ENCODE results near the gene MAPKAP1.

The MAPKAP1 gene

GRCh38 chr9:125674981-125675973, 31.7 kb downstream of the MAPKAP1 start:
- DNase-seq (ENCODE audit: low spot score): no peak
- TF ChIP-seq, protein P1, sequence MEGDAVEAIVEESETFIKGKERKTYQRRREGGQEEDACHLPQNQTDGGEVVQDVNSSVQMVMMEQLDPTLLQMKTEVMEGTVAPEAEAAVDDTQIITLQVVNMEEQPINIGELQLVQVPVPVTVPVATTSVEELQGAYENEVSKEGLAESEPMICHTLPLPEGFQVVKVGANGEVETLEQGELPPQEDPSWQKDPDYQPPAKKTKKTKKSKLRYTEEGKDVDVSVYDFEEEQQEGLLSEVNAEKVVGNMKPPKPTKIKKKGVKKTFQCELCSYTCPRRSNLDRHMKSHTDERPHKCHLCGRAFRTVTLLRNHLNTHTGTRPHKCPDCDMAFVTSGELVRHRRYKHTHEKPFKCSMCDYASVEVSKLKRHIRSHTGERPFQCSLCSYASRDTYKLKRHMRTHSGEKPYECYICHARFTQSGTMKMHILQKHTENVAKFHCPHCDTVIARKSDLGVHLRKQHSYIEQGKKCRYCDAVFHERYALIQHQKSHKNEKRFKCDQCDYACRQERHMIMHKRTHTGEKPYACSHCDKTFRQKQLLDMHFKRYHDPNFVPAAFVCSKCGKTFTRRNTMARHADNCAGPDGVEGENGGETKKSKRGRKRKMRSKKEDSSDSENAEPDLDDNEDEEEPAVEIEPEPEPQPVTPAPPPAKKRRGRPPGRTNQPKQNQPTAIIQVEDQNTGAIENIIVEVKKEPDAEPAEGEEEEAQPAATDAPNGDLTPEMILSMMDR (IDR thresholded peaks at IDR 0.05; ENCODE audit: extremely low read depth, missing control alignments): no peak

- TF ChIP-seq, protein P1 (IDR thresholded peaks at IDR 0.05; ENCODE audit: extremely low read depth, missing control alignments): no peak
Measured at GRCh38 chr9:125672876-125673275, 34.1 kb downstream of the MAPKAP1 start.

DNA sequence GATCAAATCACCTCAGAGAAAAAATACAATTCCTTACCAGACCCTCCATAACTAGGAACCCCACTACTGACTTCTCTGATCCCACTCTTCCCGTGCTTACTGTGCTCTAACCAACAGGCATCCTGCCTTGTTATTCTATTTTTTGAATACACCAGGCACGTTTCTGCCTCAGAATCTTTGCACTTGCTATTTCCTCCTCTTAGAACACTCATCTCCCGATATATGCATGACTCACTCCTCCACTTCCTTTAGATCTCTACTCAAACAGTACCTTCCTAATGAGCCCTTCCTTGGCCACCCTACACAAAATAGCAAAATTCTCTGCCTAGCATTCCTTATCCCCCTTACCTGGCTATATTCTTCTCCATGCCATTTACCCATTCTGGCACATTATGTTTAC, 43.9 kb downstream of the MAPKAP1 start:
- TF ChIP-seq, protein P1 (IDR thresholded peaks at IDR 0.05; ENCODE audit: extremely low read depth, missing control alignments): no peak
- DNase-seq (ENCODE audit: low spot score): peak; percentile 14

More at GRCh38 chr9:125672876-125673275, 34.1 kb downstream of the MAPKAP1 start:
- no peak for DNase-seq (ENCODE audit: low spot score)

GRCh38 chr9:125660557-125660956, 46.5 kb downstream of the MAPKAP1 start:
- TF ChIP-seq, protein P1 (IDR thresholded peaks at IDR 0.05; ENCODE audit: extremely low read depth, missing control alignments): no peak
- DNase-seq (ENCODE audit: low spot score): no peak

- no peak for DNase-seq (ENCODE audit: low spot score)
- TF ChIP-seq, protein P1 (IDR thresholded peaks at IDR 0.05; ENCODE audit: extremely low read depth, missing control alignments): no peak
Measured at GRCh38 chr9:125659954-125660353, 47.1 kb downstream of the MAPKAP1 start.

DNA sequence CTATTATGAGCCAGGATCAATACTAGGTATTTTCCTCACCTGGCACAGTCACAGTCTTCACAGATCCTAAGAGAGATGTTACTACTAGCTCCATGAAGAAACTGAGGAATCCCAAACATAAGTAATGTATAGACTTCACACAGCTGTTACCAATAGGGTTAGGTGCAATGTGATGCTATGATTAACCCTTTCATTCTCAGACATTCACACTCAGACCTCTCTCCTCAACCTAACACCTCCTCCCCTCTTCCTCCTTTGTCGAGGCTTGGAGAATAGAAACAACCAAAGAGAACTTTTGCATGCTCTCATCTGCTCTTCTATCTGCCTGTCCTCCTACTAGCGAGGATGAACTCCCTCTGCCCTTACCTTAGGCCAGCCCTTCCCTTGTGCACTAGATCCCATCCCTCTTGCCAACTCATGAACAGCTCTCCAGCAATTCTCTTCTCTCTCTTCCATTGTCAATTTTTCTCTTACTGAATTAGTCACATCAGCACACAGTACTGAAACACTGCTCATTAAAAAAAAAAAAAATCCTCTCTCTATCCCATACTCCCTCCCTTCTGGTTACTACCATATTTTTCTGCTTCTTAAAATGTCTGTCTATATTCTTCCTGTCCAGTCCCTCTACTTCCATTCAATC, 47.7 kb downstream of the MAPKAP1 start:
- TF ChIP-seq, protein P1 (IDR thresholded peaks at IDR 0.05; ENCODE audit: extremely low read depth, missing control alignments): no peak
- DNase-seq (ENCODE audit: low spot score): no peak

DNA sequence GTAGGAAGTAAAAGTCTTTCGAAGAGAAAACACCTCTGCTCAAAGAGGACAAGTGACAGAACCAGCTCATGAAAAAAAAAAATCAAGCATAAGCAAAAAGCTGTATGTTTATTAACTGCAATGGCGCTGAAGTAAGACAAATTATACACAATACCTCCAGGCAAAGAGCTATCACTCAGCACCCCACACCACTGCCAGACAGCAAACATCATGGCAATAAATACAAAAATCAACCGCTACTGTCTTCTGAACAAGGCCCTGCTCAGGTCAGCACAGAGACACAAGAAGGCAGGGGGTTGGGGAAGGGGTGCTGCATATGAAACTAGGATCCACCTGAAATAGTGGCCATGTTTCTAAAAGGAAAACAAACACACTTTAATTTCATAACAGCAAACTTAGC, 50.4 kb downstream of the MAPKAP1 start:
- no peak for DNase-seq (ENCODE audit: low spot score)
- TF ChIP-seq, protein P1 (IDR thresholded peaks at IDR 0.05; ENCODE audit: extremely low read depth, missing control alignments): no peak
